ENCODE measurements around the gene MRPL10. TPM values are rescaled to one million over a fixed set of nuclear protein-coding genes. Genes with fewer than 3 reads are reported as not detected.
A peak's percentile ranks its signal among the peaks of the same experiment; 100 is the strongest.

The MRPL10 gene
- total RNA-seq, 1 experiment from 2014 or later, result 70.2 TPM

GRCh38 chr17:47791025-47791424 lies 40.3 kb downstream of the MRPL10 start:
- Mint-ChIP-seq H3K4me3 (ENCODE audit: low read depth, unreplicated experiment) (no peak overlapping the region), H3K36me3 (ENCODE audit: insufficient read depth, unreplicated experiment) (no peaks in the 10 kb centered on the region), H3K27ac (ENCODE audit: unreplicated experiment) (no peak overlapping the region), H3K4me1 (ENCODE audit: low read depth, unreplicated experiment) (no peaks in the 10 kb centered on the region), H3K27me3 (ENCODE audit: unreplicated experiment) (peaks cover 90% of the 10 kb centered on the region), H3K9me3 (ENCODE audit: low read depth, unreplicated experiment) (no peaks in the 10 kb centered on the region)
- intact Hi-C loops (cut with micrococcal nuclease; ENCODE audit: unreplicated experiment), result no loop called here
- BruUV-seq (replicated peaks), result no TSS peak
- TF ChIP-seq CTCF (IDR thresholded peaks at IDR 0.05; ENCODE audit: unreplicated experiment), result no peak
- CTCF ChIA-PET, result no interaction called here
- no peak for DNase-seq

- intact Hi-C loops (cut with micrococcal nuclease; ENCODE audit: unreplicated experiment), result no loop called here
- Mint-ChIP-seq H3K4me1 (ENCODE audit: low read depth, unreplicated experiment) (no peaks in the 10 kb centered on the region), H3K27me3 (ENCODE audit: unreplicated experiment) (peaks cover 89% of the 10 kb centered on the region), H3K36me3 (ENCODE audit: insufficient read depth, unreplicated experiment) (no peaks in the 10 kb centered on the region), H3K4me3 (ENCODE audit: low read depth, unreplicated experiment) (peak overlapping the region; percentile 33), H3K9me3 (ENCODE audit: low read depth, unreplicated experiment) (no peaks in the 10 kb centered on the region), H3K27ac (ENCODE audit: unreplicated experiment) (no peak overlapping the region)
- TF ChIP-seq CTCF (IDR thresholded peaks at IDR 0.05; ENCODE audit: unreplicated experiment), result no peak
- BruUV-seq (replicated peaks), result no TSS peak
- peak; percentile 42 for DNase-seq
- CTCF ChIA-PET, result interaction anchor here (0.6 to 1.0 kb wide), 2 partner anchors 10 to 14 kb away, joined by 3 to 4 read pairs; no protein-coding TSS in a partner anchor
Measured at GRCh38 chr17:47789611-47790561, 41.5 kb downstream of the MRPL10 start.

GRCh38 chr17:47785538-47786123 lies 45.7 kb downstream of the MRPL10 start:
- Mint-ChIP-seq H3K36me3 (ENCODE audit: insufficient read depth, unreplicated experiment) (no peaks in the 10 kb centered on the region), H3K27ac (ENCODE audit: unreplicated experiment) (no peak overlapping the region), H3K4me3 (ENCODE audit: low read depth, unreplicated experiment) (no peak overlapping the region), H3K9me3 (ENCODE audit: low read depth, unreplicated experiment) (no peaks in the 10 kb centered on the region), H3K4me1 (ENCODE audit: low read depth, unreplicated experiment) (no peaks in the 10 kb centered on the region), H3K27me3 (ENCODE audit: unreplicated experiment) (peaks cover 89% of the 10 kb centered on the region)
- DNase-seq, result peak; percentile 41
- no peak for TF ChIP-seq CTCF (IDR thresholded peaks at IDR 0.05; ENCODE audit: unreplicated experiment)
- no TSS peak for BruUV-seq (replicated peaks)
- CTCF ChIA-PET, result no interaction called here
- intact Hi-C loops (cut with micrococcal nuclease; ENCODE audit: unreplicated experiment), result no loop called here

GRCh38 chr17:47781397-47781796 lies 49.9 kb downstream of the MRPL10 start:
- CTCF ChIA-PET, result no interaction called here
- no peaks in the 10 kb centered on the region for H3K4me1 Mint-ChIP-seq (ENCODE audit: low read depth, unreplicated experiment)

More at GRCh38 chr17:47781397-47781796, 49.9 kb downstream of the MRPL10 start:
- Mint-ChIP-seq H3K27ac (ENCODE audit: unreplicated experiment) (no peak overlapping the region), H3K9me3 (ENCODE audit: low read depth, unreplicated experiment) (no peaks in the 10 kb centered on the region), H3K4me3 (ENCODE audit: low read depth, unreplicated experiment) (no peak overlapping the region), H3K27me3 (ENCODE audit: unreplicated experiment) (peaks cover 80% of the 10 kb centered on the region), H3K36me3 (ENCODE audit: insufficient read depth, unreplicated experiment) (no peaks in the 10 kb centered on the region)
- intact Hi-C loops (cut with micrococcal nuclease; ENCODE audit: unreplicated experiment), result no loop called here
- DNase-seq, result no peak
- BruUV-seq (replicated peaks), result no TSS peak
- TF ChIP-seq CTCF (IDR thresholded peaks at IDR 0.05; ENCODE audit: unreplicated experiment), result no peak

Data from Calu3 (cell line).